HFF-Myc (cell line): Measurements from ENCODE around the gene EYA2.

ENCODE experiments used
- DNase-seq: peaks from one replicate; pipeline ENCODE4 v3.0.0-alpha.2; 2011; ENCODE audit warnings: low read depth; ENCODE audit errors: extremely low read depth
- H3K4me3 ChIP-seq: replicated peaks from 2 replicates; pipeline ENCODE4 v1.5.1; 2011; ENCODE audit warnings: low read depth, mild to moderate bottlenecking, control low read depth, low read length
- CTCF ChIP-seq: IDR thresholded peaks from 2 replicates; pipeline ENCODE4 v1.5.1; 2012; ENCODE audit warnings: mild to moderate bottlenecking, low read depth, low read length, control low read depth; ENCODE audit errors: missing control alignments

EYA2 gene

GRCh38 chr20:47196091-47197081 lies 301.7 kb downstream of the EYA2 start:
- no peak overlapping the region for H3K4me3 ChIP-seq
- DNase-seq: peak; percentile 19
- peak; percentile 95 for TF ChIP-seq CTCF

- TF ChIP-seq CTCF: no peak
- no peak overlapping the region for H3K4me3 ChIP-seq
- DNase-seq: no peak
Observed at GRCh38 chr20:47198254-47198671, 303.6 kb downstream of the EYA2 start.

GRCh38 chr20:47198996-47199552 lies 304.4 kb downstream of the EYA2 start:
- TF ChIP-seq CTCF: no peak
- no peak for DNase-seq
- H3K4me3 ChIP-seq: no peak overlapping the region

- H3K4me3 ChIP-seq: no peak overlapping the region
- DNase-seq: no peak
- TF ChIP-seq CTCF: no peak
Observed at GRCh38 chr20:47201074-47201730, 306.6 kb downstream of the EYA2 start.

GRCh38 chr20:47202733-47203667 lies 308.4 kb downstream of the EYA2 start:
- no peak overlapping the region for H3K4me3 ChIP-seq
- no peak for TF ChIP-seq CTCF
- no peak for DNase-seq
